HG03571 (cell line): Measurements from ENCODE around the gene SHROOM2.

Experiments used
- ATAC-seq: cut with Tn5 transposase; IDR thresholded peaks from one replicate; pipeline ENCODE4 v1.9.1; 2021; ENCODE audit not compliant: unreplicated experiment

Gene SHROOM2

DNA sequence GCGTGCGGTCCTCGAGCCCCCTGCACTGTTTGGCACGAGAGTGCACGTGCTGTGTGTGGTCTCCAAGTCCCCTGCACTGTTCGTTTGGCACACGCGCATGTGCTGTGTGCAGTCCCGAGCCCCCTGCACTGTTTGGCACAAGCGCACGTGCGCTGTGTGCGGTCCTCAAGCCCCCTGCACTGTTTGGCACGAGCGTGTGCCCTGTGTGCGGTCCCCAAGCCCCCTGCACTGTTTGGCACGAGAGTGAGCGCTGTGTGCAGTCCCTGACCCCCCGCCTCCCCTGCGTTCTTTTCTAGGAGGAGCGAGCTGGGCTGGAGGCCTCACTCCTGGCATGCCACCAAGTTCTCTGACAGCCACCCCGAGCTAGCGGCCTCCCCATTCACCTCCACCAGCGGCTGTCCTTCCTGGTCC, 104.5 kb downstream of the SHROOM2 start:
- no peak for ATAC-seq

GRCh38 chrX:9895225-9895912, 109.1 kb downstream of the SHROOM2 start:
- ATAC-seq: no peak

- no peak for ATAC-seq
Observed at GRCh38 chrX:9897761-9898161, 111.5 kb downstream of the SHROOM2 start.

- ATAC-seq: no peak
Observed at GRCh38 chrX:9899640-9900111, 113.4 kb downstream of the SHROOM2 start.

DNA sequence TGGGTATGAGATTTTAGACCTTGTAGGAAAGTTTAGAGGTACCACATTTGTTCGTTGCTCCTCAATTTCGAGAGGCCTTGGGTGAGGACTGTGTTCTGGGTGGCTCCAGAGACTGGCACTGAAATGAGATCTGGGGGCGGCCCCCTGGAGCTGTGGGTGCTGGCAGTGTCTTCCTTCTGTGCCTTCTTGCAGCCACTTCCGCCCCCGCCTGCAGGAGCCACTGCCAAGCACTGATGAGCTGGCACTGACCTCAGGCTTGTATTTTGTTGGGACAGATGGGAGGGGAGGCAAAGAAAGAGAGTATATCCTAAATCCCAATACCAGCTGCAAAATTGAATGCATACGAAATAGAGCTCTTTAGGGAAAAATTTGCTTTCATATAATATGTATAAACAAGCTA, 116.4 kb downstream of the SHROOM2 start:
- ATAC-seq: no peak

DNA sequence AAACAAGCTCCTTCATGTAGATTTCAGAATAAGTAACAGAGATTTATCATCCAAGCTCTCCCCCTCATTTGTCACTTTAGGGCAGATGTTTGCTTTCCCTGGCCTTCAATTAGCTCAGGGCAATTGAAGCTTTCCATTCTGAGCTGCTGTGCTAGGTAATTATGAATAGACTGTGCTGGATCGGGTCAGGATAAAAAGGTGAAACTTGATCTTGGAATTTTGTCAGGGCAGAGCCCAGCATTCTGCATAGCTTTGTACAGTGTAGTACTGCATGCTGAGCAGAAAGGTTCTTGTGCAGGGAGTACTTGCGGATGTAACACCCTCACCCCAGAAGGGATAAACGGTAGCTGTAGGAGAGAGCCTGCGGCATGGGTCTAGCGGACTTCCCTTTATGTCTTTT, 116.9 kb downstream of the SHROOM2 start:
- no peak for ATAC-seq

DNA sequence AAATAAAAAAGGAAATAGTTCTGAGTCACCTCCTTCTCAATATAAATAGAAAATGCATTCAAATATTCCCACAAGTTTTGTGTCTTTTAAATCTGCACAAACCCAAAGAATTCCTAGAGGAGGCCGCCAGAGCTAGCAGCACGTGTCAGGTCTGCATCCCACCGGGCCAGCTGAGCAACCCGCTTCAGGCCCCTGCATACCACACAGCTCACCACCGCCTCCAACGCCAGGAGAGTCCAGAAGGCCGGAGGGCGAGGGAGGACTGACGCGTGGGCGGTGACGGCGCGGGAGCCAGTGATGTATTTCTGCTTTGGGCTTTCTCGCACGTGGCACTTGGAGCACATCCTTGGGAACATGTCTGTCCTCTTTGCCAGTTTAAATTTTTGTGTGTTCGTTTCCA, 119.1 kb downstream of the SHROOM2 start:
- ATAC-seq: no peak

DNA sequence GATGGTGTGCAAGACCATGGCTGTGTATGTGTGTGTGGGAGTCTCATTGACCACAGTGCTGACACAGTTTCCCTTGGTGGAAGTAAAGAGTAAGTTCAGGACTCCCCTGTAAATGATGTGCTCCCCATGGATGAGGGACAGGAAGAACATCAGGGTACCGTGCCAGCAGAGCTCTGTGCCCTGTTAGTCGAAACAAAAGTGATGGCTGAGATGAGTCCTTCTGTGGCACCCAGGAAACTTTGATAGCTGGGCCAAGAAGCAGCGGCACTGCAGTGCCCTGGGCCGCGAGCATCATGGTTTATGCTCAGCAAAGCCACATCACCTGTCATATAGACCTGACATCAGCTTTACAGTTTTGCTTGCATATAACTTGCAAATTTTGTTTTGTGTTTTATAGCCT, 119.5 kb downstream of the SHROOM2 start:
- ATAC-seq: no peak

DNA sequence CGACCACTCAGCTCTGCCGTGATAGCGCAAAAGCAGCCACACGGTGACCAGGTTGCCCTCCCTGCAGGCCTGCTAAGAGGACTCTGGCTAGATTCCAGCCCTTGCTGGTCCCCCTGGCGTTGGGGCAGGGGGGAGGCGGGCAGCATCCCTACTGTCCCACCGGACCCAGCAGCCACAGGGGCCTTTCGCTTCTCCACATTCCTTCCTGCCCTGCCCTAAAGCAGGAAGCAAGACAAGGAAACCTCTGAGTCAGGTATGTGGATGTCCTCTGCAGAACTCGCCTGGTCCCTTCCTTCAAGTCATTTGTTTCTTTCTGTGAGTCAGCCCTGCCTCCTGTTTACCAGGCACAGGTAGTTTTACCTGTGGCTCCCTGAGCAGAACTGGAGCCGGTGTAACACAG, 120.7 kb downstream of the SHROOM2 start:
- ATAC-seq: no peak

DNA sequence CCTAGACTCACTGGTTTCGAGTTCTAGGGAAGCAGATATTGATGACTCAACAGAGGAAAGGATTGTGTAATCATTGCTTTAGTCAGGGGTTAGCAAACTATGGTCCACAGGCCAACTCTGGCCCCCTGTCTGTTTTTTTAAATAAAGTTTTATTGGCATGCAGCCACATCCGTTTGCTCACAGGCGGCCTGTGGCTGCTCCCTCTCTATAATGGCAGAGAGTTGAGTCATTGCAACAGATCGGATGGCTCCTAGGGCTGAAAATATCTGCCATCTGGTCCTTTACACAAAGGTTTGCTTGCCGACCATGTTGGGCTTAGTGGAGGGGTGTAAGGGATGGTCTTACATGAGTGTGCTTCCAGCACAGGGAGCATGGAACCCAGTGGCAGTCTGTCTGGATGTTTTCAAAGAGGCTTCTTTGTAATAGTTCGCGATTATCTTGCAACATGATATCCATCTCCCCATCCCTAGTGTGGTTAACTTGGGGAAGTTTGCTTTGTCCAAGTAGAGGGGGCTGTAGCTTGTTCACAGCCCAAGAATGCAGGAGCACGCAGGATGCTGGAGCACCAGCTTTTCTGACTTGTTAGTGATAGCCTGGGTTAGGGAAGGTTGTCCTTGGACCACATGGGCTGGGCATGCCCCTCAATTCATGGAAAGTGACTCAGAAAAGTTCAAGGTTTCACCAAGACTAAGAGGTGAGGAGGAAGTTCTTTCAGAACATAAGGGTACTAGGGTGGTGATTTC, 121.6 kb downstream of the SHROOM2 start:
- ATAC-seq: no peak

DNA sequence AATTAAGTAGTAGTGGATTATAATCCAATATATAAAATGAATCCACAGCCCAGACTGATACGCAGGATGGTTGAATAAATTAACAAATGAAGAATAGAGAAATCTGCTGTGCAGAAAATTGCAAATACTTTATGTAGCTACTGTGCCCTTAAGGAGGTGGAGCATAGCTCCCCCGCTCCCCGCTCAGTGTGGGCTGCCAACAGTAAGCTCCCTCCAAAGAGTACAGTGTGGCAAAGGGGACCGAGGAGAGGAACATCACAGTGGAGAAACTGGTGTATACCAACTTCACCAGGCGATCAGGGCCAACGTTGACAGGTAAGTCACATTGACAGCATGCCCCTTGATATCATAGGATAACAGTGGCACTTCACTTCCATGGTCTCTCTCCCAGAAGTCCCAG, 123.0 kb downstream of the SHROOM2 start:
- no peak for ATAC-seq

DNA sequence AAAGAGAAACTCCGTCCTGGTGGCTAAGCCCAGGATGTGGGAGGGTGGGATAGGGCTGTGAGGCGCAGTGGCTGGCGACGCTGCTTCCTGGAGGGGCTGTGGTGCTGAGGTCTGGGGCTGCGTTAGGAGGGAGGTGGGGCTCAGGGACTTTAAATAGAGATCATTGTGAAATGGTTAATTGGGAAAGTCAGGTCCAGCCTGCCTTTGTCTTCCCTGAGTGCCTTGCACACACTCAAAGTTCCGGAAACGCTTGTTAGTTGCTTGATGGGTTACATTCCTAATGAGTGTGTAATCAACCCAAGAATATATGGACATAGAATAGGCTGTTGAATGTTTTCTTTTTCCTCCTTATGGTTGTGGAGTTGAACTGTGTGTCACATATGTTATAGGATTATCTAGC, 125.3 kb downstream of the SHROOM2 start:
- no peak for ATAC-seq

GRCh38 chrX:9912351-9913145, 126.3 kb downstream of the SHROOM2 start:
- no peak for ATAC-seq

- no peak for ATAC-seq
Observed at GRCh38 chrX:9913146-9913433, 126.9 kb downstream of the SHROOM2 start.

DNA sequence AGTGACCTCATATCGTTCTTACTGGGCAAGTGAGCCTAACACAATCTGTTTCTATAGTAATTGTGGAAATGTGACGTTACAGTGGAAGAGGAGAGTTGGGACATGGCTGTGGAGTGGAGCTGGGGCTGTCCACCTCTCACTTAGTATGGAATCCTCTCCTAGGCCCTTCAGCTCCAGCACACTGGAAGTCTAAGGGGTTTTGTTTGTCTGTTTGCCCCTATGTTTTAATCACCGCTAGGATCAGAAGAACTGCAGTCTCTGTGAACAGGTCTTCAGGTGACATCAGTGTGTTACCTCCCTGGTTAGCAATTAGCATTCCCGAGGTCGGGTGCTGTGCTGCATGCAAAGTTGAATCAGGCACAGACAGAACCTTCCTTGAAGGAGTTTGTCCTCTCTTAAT, 131.6 kb downstream of the SHROOM2 start:
- no peak for ATAC-seq

GRCh38 chrX:9919632-9920172, 133.5 kb downstream of the SHROOM2 start:
- no peak for ATAC-seq

DNA sequence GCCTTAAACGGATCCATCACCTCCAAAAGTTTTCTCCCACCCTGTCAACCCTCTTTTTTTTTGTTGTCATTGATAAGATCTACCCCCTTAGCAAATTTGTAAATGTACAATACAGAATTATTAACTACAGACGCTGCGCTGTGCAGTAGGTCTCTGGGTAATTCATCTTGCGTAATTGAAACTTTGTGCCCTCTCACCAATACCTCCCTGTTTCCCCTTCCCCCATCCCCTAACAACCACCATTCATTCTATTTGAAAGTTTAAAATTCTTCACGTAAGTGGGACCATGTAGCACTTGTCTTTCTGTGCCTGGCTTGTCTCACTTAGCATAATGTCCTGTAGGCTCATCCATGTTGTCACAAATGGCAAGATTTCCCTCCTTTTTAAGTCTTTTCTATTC, 135.2 kb downstream of the SHROOM2 start:
- no peak for ATAC-seq

- ATAC-seq: no peak
Observed at GRCh38 chrX:9923357-9923756, 137.1 kb downstream of the SHROOM2 start.

GRCh38 chrX:9926002-9926401, 139.8 kb downstream of the SHROOM2 start:
- no peak for ATAC-seq

GRCh38 chrX:9927698-9928482, 141.7 kb downstream of the SHROOM2 start:
- no peak for ATAC-seq

DNA sequence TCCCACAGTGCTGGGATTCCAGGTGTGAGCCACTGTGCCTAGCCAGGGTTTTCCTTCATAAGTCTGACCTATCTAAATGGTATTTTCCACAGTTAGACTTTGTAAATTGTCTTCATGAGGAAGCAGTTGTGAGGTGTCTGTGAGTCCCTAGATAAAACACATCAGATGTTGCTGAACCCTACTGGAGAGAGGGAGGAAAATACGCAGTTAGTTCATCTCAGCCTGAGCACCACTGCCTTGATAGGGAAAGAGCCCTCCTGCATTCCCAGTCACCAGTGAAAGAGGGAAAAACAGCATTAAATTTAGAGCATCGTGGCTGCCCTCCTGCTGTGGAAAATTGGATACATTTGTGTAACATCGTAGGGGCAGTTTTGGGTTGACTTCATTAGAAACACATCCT, 149.2 kb downstream of the SHROOM2 start:
- no peak for ATAC-seq
